ENCODE results near the gene B4GALT5. TPM values are rescaled to one million over a fixed set of nuclear protein-coding genes. Genes with fewer than 3 reads are reported as not detected.

B4GALT5 gene
- total RNA-seq, 1 experiment from 2014 or later = 77.0 TPM

DNA sequence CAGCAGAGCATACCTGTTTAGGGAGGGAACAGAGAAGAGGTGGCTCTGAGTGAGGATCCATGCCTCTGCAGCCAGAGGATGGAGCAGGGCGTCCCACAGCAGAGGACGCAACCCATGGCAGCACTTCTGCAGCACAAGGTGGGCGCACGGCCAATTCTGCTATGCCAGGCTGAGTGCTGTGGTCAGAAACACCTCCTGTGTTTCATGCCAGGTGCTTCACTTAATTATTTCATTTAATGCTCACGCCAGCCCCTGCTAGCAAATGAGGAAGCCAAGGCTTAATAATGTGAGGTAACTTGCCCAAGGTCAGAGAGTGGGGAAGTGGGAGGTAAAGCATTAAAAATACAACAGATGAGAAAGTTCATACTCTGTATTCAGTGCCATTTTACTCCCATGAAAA is 77.2 kb downstream of the B4GALT5 start:
- peaks cover 5% of the 10 kb centered on the region for H3K4me1 ChIP-seq (ENCODE audit: insufficient read depth, low read length)
- H4K20me1 ChIP-seq (ENCODE audit: control insufficient read depth, insufficient read depth, insufficient read length) = no peaks in the 10 kb centered on the region
- H2BK12ac ChIP-seq (ENCODE audit: insufficient read length, low read depth, low read length) = no peak overlapping the region
- no peak overlapping the region for H3K18ac ChIP-seq (ENCODE audit: insufficient read length, low read depth, low read length)
- H3K27ac ChIP-seq (ENCODE audit: insufficient read length, low read depth, low read length) = no peak overlapping the region
- H3K27ac Mint-ChIP-seq = peak overlapping the region in 2 of 3 experiments; percentile 12 to 84; a peak in 2 of 7 replicates
- no peaks in the 10 kb centered on the region for H3K9me3 ChIP-seq (ENCODE audit: control insufficient read depth, low read depth, low read length)
- H3K79me2 ChIP-seq (ENCODE audit: insufficient read depth, low read length) = no peaks in the 10 kb centered on the region
- no peak overlapping the region for H2AFZ ChIP-seq (ENCODE audit: low read length)
- no CpG with 5 or more reads among the region's 5 CpGs for whole genome bisulfite sequencing (ENCODE audit: extremely low coverage, insufficient read length, low lambda C conversion rate)
- TF ChIP-seq CTCF (conservative IDR thresholded peaks at IDR 0.05) = no peak
- no peak overlapping the region for H4K5ac ChIP-seq (ENCODE audit: insufficient read length, low read depth, low read length)
- H3K4me1 Mint-ChIP-seq = peaks cover 38 to 50% of the 10 kb centered on the region in 2 experiments
- H3K9me3 Mint-ChIP-seq = no peaks in the 10 kb centered on the region
- no peak overlapping the region for H2BK15ac ChIP-seq (ENCODE audit: low read depth, low read length)
- H3K27me3 ChIP-seq (ENCODE audit: insufficient read depth, low read length) = no peaks in the 10 kb centered on the region
- no peak overlapping the region for H3K14ac ChIP-seq (ENCODE audit: insufficient read depth, low read length)
- no peak overlapping the region for H3K4me2 ChIP-seq (ENCODE audit: insufficient read depth, insufficient read length, low read length)
- no peak overlapping the region for H3K4ac ChIP-seq (ENCODE audit: low read depth, low read length)
- no peak overlapping the region for H3K23ac ChIP-seq (ENCODE audit: insufficient read length, low read depth, low read length)
- no peak overlapping the region for H2BK20ac ChIP-seq (ENCODE audit: low read depth, low read length, poor library complexity, severe bottlenecking)
- H3K36me3 Mint-ChIP-seq (ENCODE audit: insufficient read depth in 1 of 3, low read depth in 3 of 3) = peaks cover 32 to 77% (median 68%) of the 10 kb centered on the region in 3 experiments; a peak in 6 of 7 replicates
- no peak for DNase-seq
- H2AK5ac ChIP-seq (ENCODE audit: insufficient read length, low read length) = no peak overlapping the region
- no peaks in the 10 kb centered on the region for H3K23me2 ChIP-seq (ENCODE audit: insufficient read length, low read depth, low read length, poor library complexity, severe bottlenecking)
- H3T11ph ChIP-seq (ENCODE audit: low read length) = no peak overlapping the region
- no peak overlapping the region for H4K8ac ChIP-seq (replicated peaks; ENCODE audit: insufficient read length, low read depth, low read length)
- H3K79me1 ChIP-seq (ENCODE audit: insufficient read depth, low read depth, low read length, poor library complexity, severe bottlenecking) = no peaks in the 10 kb centered on the region
- H3K4me3 Mint-ChIP-seq = no peak overlapping the region
- no peak overlapping the region for H4K91ac ChIP-seq (ENCODE audit: insufficient read length, low read depth, low read length)
- H2BK120ac ChIP-seq (ENCODE audit: low read depth, low read length, poor library complexity, severe bottlenecking) = no peak overlapping the region
- H3K27me3 Mint-ChIP-seq (ENCODE audit: low read depth) = no peaks in the 10 kb centered on the region
- H3K56ac ChIP-seq (ENCODE audit: insufficient read length, low read depth, low read length) = no peak overlapping the region
- H2BK5ac ChIP-seq (ENCODE audit: insufficient read length, low read length) = no peak overlapping the region
- no peak overlapping the region for H3K9ac ChIP-seq (ENCODE audit: extremely low read depth, insufficient read length, low read length)
